ENCODE results near the gene FOXP1.

DNA sequence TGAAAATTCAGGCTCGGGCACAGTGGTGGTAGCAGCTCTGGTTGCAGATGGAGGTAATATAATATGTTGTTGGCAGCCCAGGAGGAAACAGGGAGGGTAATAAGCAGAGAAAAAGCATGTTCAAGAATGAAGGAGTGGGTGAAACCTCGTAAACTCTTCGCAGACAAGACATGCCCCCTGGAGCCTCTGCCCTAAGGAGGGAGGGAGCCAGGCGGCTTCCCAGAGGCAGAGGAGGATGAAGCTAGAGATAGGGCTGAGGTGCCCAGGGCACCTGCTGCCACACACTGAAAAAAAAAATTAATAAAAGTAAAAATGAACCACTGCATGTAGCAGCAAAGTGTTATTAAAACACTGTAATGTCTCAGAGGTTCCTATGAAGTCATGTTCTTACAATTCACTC is 137.3 kb downstream of the FOXP1 start:
- TF ChIP-seq CTCF (conservative IDR thresholded peaks at IDR 0.05; ENCODE audit: low read depth, low read length) (no peak), EZH2 (IDR thresholded peaks at IDR 0.05; ENCODE audit: borderline replicate concordance, low read depth, low read length, poor library complexity, severe bottlenecking) (no peak)
